CD4-positive, alpha-beta T cell (primary cell): Measurements from ENCODE around the gene PRSS56. TPM values are rescaled to one million over a fixed set of nuclear protein-coding genes. Genes with fewer than 3 reads are reported as not detected.

Experiments
- ATAC-seq: fragments of 200-7000 bp; cut with Tn5 transposase; one replicate; pipeline ENCODE4 v1.10.0; 2022; ENCODE audit warnings: mild to moderate bottlenecking; ENCODE audit not compliant: poor library complexity
- CTCF ChIA-PET: fragments of 350-600 bp; sonication (Branson Sonifier 250); formaldehyde crosslinking; loops from one replicate; lab custom pipeline; 2021; ENCODE audit warnings: antibody characterized with exemption, inconsistent platforms; lab: Charles Lee
- POLR2A ChIA-PET: fragments of 350-600 bp; sonication (Branson Sonifier 250); formaldehyde crosslinking; loops from one replicate; lab custom pipeline; 2021; ENCODE audit warnings: antibody characterized with exemption, inconsistent platforms; lab: Charles Lee
- DNase-seq, 14 experiments: peaks; one replicate each; pipeline ENCODE4 v3.0.0-alpha.2; 2013 to 2020; ENCODE audit warnings: mixed read lengths in 2 of 14
- H3K27ac ChIP-seq, 2 donors: one replicate each; pipeline versions ENCODE4 v1.5.1 to v1.7.0; 2013; ENCODE audit warnings: low read length in 2 of 2, low read depth in 1 of 2, mild to moderate bottlenecking in 1 of 2
- H3K27me3 ChIP-seq, 2 experiments: 1 replicate in 1 of 2; 2 replicates in 1 of 2; pipeline versions ENCODE4 v1.6.1 to v1.7.0; 2013; ENCODE audit warnings: low read length in 2 of 2, control low read depth in 1 of 2, mild to moderate bottlenecking in 1 of 2, moderate library complexity in 1 of 2; ENCODE audit not compliant: insufficient read depth in 2 of 2, control insufficient read depth in 1 of 2
- H3K36me3 ChIP-seq: one replicate; pipeline ENCODE4 v1.6.1; 2013; ENCODE audit warnings: low read length, control low read depth; ENCODE audit not compliant: insufficient read depth
- H3K4me1 ChIP-seq: one replicate; pipeline ENCODE4 v1.6.1; 2013; ENCODE audit warnings: low read length, control low read depth; ENCODE audit not compliant: insufficient read depth
- H3K4me3 ChIP-seq: one replicate; pipeline ENCODE4 v1.5.1; 2013; ENCODE audit warnings: mild to moderate bottlenecking, low read length, moderate library complexity
- H3K9me3 ChIP-seq, 2 experiments: 1 replicate in 1 of 2; 2 replicates in 1 of 2; pipeline versions ENCODE4 v1.6.1 to v1.7.0; 2013; ENCODE audit warnings: low read length in 2 of 2, mild to moderate bottlenecking in 2 of 2, control low read depth in 1 of 2, moderate library complexity in 1 of 2; ENCODE audit not compliant: control insufficient read depth in 1 of 2, insufficient read depth in 1 of 2
- H3K27ac Mint-ChIP-seq: one replicate; pipeline ENCODE4 v1.8.0; 2020; ENCODE audit warnings: mixed read lengths
- H3K27me3 Mint-ChIP-seq: one replicate; pipeline ENCODE4 v1.8.0; 2021; ENCODE audit warnings: mixed read lengths
- H3K36me3 Mint-ChIP-seq: one replicate; pipeline ENCODE4 v1.8.0; 2021; ENCODE audit warnings: low read depth, mixed read lengths
- H3K4me1 Mint-ChIP-seq: one replicate; pipeline ENCODE4 v1.8.0; 2021; ENCODE audit warnings: low read depth, mixed read lengths
- H3K4me3 Mint-ChIP-seq: one replicate; pipeline ENCODE4 v1.8.0; 2020; ENCODE audit warnings: mild to moderate bottlenecking, mixed read lengths
- H3K9me3 Mint-ChIP-seq: one replicate; pipeline ENCODE4 v1.8.0; 2020; ENCODE audit warnings: mixed read lengths
- intact Hi-C, 2 experiments: fragments of 100-400 bp; cut with DNase I in 1 of 2; cut with micrococcal nuclease in 1 of 2; formaldehyde crosslinking; loops; one replicate each; pipeline versions ENCODE4 v1.15.1 to v1.9.0; 2023 to 2025; cut with DNase I, micrococcal nuclease
- total RNA-seq, 174 experiments: library from RNA in 2 of 174; stranded (reverse) in 2 of 174; gene quantifications; one replicate each; pipeline ENCODE4 v1.2.3 and lab custom pipeline; 2021 to 2026
- TF ChIP-seq, protein P1 (sequence below): fragments of 200-600 bp; IDR thresholded peaks from one replicate; pipeline ENCODE4 v1.8.0; 2022; ENCODE audit warnings: antibody characterized with exemption, mild to moderate bottlenecking

The PRSS56 gene
- total RNA-seq, 2 experiments from 2014 or later, result not detected

DNA sequence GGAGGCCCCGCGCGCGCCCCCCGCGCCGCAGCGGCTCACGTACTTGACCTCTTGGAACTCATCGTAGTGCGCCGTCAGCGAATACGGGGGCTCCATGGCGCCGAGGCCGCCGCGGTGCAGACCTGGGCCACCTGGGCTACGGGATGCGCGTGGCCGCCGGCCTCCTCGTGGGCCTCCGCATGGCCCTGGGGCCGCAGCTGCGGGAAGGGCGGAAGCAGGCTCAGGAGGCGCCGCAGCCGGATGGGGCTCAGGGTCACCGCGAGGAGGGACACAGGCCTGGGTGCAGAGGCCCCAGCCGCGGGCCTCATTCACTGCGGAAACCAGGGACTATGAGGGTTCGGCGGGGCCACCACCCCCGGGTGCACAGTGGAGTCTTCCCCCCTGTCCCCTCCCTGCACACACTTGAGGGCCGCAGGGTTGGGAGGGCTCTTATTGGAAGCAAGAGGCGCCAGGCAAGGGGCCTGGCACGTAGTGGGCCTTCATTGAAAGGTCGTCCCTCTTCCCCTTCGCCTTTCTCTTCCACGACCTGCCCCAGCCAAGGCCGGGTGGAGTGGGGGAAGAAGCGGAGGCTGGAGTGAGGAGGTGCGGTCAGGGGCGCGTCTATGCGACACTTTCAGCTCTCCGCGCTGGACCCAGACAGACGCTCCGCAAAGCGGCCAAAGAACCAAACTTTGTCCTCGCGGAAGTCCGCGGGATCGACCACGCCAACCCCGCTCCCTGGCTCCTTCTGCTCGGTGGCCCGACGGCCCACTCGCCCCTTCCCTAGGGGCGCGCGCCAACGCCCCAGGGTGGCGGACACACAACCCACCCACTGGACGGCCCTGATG, 33.4 kb upstream of the PRSS56 start:
- Mint-ChIP-seq H3K36me3 (no peaks in the 10 kb centered on the region), H3K4me3 (no peak overlapping the region), H3K27me3 (peaks cover 55% of the 10 kb centered on the region), H3K4me1 (peaks cover 17% of the 10 kb centered on the region), H3K9me3 (no peaks in the 10 kb centered on the region), H3K27ac (no peak overlapping the region)
- no peak for DNase-seq
- no peak overlapping the region for H3K27ac ChIP-seq
- H3K4me3 ChIP-seq, result no peak overlapping the region
- H3K4me1 ChIP-seq, result peaks cover 8% of the 10 kb centered on the region
- peaks cover 29 to 40% of the 10 kb centered on the region in 2 experiments for H3K27me3 ChIP-seq
- CTCF ChIA-PET, result no interaction called here
- H3K36me3 ChIP-seq, result no peaks in the 10 kb centered on the region
- POLR2A ChIA-PET, result no interaction called here
- H3K9me3 ChIP-seq, result peaks cover 0 to 17% of the 10 kb centered on the region in 2 experiments
- TF ChIP-seq, protein P1, sequence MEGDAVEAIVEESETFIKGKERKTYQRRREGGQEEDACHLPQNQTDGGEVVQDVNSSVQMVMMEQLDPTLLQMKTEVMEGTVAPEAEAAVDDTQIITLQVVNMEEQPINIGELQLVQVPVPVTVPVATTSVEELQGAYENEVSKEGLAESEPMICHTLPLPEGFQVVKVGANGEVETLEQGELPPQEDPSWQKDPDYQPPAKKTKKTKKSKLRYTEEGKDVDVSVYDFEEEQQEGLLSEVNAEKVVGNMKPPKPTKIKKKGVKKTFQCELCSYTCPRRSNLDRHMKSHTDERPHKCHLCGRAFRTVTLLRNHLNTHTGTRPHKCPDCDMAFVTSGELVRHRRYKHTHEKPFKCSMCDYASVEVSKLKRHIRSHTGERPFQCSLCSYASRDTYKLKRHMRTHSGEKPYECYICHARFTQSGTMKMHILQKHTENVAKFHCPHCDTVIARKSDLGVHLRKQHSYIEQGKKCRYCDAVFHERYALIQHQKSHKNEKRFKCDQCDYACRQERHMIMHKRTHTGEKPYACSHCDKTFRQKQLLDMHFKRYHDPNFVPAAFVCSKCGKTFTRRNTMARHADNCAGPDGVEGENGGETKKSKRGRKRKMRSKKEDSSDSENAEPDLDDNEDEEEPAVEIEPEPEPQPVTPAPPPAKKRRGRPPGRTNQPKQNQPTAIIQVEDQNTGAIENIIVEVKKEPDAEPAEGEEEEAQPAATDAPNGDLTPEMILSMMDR, result no peak
- intact Hi-C loops, result no loop called here
- no peak for ATAC-seq

DNA sequence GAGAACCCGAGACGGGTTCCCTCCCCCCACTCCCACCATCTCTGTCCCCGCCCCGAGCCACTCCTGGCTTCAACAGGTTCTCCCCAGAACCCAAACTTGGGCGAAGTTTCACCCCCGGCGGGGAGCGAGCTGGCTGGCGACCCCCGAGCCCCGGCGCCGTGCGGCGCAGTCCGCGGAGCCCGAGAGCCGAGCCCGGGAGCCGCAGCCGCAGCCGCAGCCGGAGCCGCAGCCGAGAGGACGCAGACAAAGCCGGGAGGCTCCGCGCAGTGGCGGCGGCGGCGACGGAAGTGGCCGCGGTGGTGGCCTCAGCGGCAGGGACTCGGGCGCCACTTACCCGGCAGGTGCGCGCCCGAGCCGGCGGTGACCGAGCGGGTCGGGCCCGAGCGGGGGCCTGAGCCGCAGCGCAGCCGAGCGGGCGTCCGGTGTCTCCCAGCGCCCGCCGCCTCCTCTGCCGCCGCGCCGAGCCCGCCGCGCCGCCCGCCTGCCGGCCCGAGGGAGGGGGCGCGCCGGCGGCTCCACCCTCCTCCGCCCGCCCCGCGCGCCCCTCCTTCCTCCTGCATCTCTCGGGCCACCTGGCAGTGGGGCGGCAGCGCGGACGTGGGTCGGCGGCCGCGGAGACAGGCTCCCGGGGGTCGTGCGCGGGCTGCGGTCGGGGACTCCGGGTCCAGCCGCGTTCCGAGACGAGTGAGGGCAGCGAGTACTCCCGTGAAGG, 32.6 kb upstream of the PRSS56 start, which contains the start of gene ECEL1:
Gene ECEL1 (minus strand): TSS at position 450 of the 712 bp plus-strand sequence. CDS start 1,181 bp downstream, outside the sequence.
- peaks cover 0 to 17% of the 10 kb centered on the region in 2 experiments for H3K9me3 ChIP-seq
- H3K27me3 ChIP-seq, result peaks cover 29 to 40% of the 10 kb centered on the region in 2 experiments
- no peaks in the 10 kb centered on the region for H3K36me3 ChIP-seq
- Mint-ChIP-seq H3K4me1 (peaks cover 17% of the 10 kb centered on the region), H3K36me3 (no peaks in the 10 kb centered on the region), H3K4me3 (peak within 1 kb of the TSS; percentile 78), H3K27ac (no peak within 1 kb of the TSS), H3K9me3 (no peaks in the 10 kb centered on the region), H3K27me3 (peaks cover 53% of the 10 kb centered on the region)
- ChIA-PET POLR2A (no interaction called here), CTCF (no interaction called here)
- H3K27ac ChIP-seq, result no peak within 1 kb of the TSS
- H3K4me3 ChIP-seq, result no peak within 1 kb of the TSS
- TF ChIP-seq, protein P1, result no peak
- ATAC-seq (no peak), DNase-seq (peak in 1 of 14 experiments; percentile 0)
- H3K4me1 ChIP-seq, result peaks cover 8% of the 10 kb centered on the region
- intact Hi-C loops, result no loop called here

DNA sequence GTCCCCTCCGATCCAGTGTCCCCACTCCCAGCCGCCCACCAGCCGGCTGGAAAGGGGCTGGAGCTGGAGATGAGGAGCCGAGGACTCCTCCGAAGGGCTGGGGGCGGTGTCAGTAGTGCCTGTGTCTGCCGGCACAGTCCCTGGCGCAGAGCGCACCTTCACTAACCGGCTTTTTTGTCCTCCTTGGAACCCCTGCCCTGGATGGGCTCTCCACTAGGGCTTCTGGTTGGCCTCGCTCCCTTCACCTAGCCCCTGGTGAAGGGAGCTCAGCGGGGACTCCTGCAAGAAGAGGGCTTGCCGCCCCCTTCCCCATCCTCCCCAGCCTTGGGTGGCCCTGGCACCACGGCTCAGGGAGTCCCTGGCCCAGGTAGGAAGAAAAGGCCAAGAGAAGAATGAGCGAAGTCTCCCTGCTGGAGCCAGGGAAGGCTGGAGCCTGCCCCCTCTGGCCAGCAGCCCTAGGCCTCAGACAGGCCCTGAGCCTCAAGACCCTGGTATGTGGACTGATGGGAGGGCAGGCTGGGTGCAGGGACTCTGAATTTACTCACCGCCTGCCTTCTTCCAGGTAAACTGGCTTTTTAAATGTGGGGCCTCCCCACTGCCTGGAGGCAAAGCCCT, 32.0 kb upstream of the PRSS56 start:
- no peak overlapping the region for H3K27ac ChIP-seq
- Mint-ChIP-seq H3K9me3 (no peaks in the 10 kb centered on the region), H3K4me3 (peak overlapping the region; percentile 78), H3K4me1 (peaks cover 17% of the 10 kb centered on the region), H3K27me3 (peaks cover 56% of the 10 kb centered on the region), H3K36me3 (no peaks in the 10 kb centered on the region), H3K27ac (no peak overlapping the region)
- intact Hi-C loops, result no loop called here
- H3K36me3 ChIP-seq, result no peaks in the 10 kb centered on the region
- TF ChIP-seq, protein P1, result no peak
- ChIA-PET CTCF (no interaction called here), POLR2A (no interaction called here)
- DNase-seq (no peak), ATAC-seq (no peak)
- H3K9me3 ChIP-seq, result peaks cover 0 to 17% of the 10 kb centered on the region in 2 experiments
- H3K4me1 ChIP-seq, result peaks cover 8% of the 10 kb centered on the region
- H3K4me3 ChIP-seq, result no peak overlapping the region
- H3K27me3 ChIP-seq, result peaks cover 29 to 40% of the 10 kb centered on the region in 2 experiments
